HG03159 (cell line): ENCODE data around the gene SNPH.
A peak's percentile ranks its signal among the peaks of the same experiment; 100 is the strongest.
"Not testable (repeated sequence)": the region's sequence is repeated elsewhere in the genome, so short reads cannot be mapped to it uniquely, and the experiment has no call there.

Experiments used
- ATAC-seq: cut with Tn5 transposase; IDR thresholded peaks from one replicate; pipeline ENCODE4 v1.9.1; 2021; ENCODE audit warnings: mild to moderate bottlenecking, moderate library complexity; ENCODE audit not compliant: unreplicated experiment

Gene SNPH

DNA sequence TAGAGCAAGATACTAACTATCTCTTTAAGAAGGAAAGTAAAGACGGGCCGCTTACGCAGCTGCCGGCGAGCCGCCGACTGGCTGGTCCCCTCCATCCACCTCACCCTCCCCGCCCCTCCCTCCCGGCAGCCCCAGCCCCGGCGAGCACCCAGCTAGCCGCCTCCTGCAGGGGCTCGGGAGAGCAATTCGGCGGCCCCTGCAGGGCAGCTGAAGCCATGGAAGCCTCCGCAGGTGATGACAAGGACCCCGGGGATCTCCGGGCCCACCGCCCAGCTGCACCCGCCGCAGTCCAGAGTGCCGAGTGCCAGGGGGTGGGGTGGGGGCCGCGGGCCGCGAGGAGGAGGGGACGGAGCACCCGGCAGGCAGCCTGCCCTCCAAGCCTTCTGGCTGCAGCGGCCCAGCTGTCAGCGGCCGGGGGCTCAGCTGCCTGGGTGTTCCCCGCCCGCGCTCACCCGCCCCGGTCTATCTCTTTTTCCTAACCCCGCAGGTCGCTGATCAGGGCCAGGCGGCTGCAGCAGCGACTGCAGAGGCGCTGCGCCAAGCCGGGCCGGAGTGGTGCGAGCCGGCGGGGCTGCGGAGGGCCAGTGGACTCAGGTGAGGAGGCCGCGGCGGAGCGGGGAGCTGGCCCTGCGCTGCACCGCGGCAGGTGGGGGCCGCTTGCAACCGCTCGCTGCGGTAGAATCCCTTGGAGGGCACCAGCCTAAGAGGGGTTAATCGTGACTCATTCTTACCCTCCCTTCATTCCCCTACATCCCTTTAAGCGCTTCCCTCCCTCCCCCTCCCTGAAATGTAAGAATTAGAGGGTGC lies at the start of gene SNPH:
SNPH (plus strand) TSS at position 128 of the 807 bp plus-strand sequence. CDS start 29,946 bp downstream, outside the sequence.
- peak; percentile 67 for ATAC-seq

GRCh38 chr20:1216527-1217427 lies 49.3 kb upstream of the SNPH start:
- ATAC-seq = not testable (repeated sequence)

DNA sequence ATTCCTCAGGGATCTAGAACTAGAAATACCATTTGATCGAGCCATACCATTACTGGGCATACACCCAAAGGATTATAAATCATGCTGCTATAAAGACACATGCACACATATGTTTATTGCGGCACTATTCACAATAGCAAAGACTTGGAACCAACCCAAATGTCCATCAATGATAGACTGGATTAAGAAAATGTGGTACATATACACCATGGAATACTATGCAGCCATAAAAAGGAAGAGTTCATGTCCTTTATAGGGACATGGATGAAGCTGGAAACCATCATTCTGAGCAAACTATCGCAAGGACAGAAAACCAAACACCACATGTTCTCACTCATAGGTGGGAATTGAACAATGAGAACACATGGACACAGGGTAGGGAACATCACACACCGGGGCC lies 43.3 kb upstream of the SNPH start:
- not testable (repeated sequence) for ATAC-seq

GRCh38 chr20:1224205-1224890 lies 41.7 kb upstream of the SNPH start:
- ATAC-seq = no peak

GRCh38 chr20:1225263-1225782 lies 40.8 kb upstream of the SNPH start:
- no peak for ATAC-seq

DNA sequence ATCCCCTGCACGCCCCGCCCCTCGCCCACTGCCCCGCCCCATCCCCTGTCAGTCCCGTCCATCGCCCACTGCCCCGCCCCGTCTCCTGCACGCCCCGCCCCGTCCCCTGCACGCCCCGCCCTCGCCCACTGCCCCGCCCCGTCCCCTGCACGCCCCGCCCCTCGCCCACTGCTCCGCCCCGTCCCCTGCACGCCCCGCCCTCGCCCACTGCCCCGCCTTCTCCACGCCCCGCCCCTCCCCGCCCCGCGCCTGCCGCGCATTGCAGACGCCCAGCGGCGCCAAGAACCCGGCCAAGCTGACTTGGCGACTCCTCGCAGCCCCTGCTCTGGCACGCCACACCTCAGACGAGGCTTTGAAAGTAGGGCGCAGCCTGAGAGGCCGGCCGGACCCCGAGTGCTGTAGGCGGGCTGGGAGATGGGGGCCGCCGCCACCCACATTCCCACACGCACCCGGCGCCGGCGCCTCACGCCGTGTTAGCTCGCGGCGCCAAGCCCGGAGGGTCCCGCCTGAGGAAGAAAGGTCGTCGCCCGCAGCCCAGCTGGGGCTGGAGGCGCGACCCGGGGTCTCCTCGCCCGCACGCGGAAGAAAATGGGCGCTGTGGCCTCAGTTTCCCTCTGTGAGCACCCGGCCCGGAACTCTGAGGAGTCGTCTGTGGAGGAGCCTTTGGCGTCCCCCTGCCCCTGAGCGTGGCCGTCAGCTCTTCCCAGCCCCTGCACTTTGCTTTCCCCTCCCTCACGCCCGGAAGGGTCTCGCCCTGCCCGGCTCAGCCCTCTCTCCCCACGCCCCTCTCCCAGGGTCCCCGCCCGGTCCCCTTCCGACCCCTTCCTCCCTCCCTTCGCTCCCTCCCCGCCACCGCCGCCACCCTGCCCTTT lies 40.1 kb upstream of the SNPH start, which contains the start of gene RAD21L1:
RAD21L1 (plus strand) TSS at position 262 of the 872 bp plus-strand sequence. CDS start 2,410 bp downstream, outside the sequence.
- ATAC-seq = peak; percentile 49

DNA sequence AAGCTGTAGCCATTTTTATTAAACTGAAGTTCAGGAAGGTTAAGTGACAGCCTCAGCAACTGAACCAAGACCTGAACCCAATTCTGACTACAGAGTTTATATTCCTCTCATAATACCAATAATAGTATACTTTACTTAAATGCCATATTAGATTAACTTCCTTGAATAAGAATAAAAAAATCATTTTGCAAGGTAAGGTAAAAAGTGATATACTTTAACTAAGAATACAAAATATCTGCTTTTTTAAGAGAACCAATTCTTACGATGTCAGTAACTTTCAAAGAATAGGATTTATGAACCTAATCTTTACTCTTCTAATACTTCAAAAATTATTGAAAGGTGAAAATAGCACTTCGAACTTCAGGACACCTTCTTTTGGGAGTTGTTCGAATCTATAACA lies 36.6 kb upstream of the SNPH start:
- no peak for ATAC-seq

DNA sequence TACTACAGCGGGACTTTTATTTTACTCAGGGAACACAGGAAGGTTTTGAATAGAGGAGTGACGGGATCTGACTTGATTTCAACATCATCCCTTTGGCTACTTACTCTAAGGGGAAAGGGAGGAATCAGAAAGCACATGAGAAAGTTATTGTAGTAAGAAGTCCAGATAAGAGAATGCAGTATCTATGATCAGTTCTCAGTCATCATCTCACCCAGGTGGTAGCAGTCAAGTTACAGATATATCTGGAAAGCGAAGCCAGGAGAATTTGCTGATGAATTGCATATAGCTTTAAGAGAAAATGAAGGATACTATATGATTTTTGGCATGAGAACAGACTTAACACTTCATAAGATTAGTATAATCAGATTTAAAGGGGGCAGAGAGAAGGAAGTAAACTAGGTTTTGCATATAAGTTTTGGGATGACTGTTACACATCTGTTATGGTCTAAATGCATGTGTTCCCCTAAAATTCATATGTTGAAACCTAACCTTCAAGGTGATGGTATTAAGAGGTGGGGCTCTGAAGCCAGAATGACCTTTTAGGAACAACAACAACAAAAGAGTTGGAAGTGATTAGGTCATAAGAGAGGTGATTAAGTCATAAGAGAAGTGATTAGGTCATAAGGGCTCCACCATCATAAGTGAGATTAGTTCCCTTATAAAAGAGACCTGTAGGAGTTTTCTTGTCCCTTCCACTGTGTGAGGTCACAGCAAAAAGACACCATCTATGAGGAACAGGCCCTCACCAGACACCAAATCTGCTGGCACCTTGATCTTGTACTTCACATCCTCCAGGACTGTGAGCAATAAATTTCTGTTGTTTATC lies 33.6 kb upstream of the SNPH start:
- ATAC-seq = peak; percentile 53

- ATAC-seq = no peak
Observed at GRCh38 chr20:1240549-1240948, 25.5 kb upstream of the SNPH start.

DNA sequence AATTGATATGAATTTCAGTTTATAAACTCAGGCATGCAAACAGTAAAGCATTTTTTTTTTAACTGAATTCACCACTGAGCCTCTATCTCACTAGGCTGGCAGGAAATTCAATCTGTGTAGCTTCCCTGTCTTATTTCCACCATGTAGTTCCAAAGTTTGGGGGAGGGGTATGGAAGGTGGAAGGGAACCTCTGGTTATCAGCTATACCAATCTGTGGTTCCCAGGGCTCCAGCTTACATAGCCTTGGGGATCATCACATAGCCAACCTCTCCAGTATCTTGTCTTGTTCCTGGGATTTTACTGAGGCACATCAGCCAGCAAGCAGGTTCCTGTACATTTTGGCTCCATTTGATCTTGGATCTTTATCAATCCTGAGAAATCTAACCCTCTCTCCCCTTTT lies 24.6 kb upstream of the SNPH start:
- no peak for ATAC-seq

DNA sequence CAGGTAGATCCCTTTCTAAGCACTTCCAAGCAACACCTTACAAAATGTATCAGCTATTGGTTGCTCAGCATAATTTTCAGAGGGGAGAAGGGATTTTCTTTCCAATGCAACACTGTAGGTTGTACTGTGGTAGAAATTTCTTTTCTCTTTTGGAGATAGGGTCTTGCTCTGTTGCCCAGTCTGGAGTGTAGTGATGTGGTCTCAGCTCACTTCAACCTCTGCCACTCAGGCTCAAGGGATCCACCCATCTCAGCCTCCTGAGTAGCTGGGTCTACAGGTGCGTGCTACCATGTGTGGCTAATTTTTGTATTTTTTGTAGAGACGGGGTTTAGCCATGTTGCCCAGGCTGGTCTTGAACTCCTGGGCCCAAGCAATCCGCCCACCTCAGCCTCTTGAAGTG lies 24.0 kb upstream of the SNPH start:
- no peak for ATAC-seq

GRCh38 chr20:1242530-1242929 lies 23.6 kb upstream of the SNPH start:
- no peak for ATAC-seq

DNA sequence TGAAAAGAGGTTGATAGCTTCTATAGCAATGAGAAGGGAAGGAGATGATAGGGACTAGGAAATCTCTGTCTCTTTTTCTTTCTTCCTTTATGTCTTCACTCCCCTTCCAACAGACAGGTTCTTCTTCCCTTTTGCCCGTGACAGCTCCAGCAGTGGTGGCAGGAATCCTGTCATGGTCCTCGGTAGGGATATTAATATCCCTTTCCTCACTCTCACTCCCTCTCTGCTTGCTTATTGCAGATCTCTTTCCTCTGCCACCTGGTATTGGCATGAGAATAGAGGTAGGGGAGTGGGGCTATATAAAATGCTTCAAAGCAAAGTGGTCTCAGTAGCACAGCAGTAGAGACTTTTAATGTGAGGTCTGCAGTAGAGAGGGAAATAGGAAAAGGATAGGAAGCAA lies 20.5 kb upstream of the SNPH start:
- no peak for ATAC-seq

GRCh38 chr20:1247689-1248088 lies 18.4 kb upstream of the SNPH start:
- no peak for ATAC-seq

DNA sequence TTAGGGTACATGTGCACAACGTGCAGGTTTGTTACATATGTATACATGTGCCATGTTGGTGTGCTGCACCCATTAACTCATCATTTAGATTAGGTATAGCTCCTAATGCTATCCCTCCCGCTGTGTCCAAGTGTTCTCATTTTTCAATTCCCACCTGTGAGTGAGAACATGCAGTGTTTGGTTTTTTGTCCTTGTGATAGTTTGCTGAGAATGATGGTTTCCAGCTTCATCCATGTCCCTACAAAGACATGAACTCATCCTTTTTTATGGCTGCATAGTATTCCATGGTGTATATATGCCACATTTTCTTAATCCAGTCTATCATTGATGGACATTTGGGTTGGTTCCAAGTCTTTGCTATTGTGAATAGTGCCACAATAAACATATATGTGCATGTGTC lies 15.8 kb upstream of the SNPH start:
- not testable (repeated sequence) for ATAC-seq

GRCh38 chr20:1252416-1252815 lies 13.7 kb upstream of the SNPH start:
- no peak for ATAC-seq

DNA sequence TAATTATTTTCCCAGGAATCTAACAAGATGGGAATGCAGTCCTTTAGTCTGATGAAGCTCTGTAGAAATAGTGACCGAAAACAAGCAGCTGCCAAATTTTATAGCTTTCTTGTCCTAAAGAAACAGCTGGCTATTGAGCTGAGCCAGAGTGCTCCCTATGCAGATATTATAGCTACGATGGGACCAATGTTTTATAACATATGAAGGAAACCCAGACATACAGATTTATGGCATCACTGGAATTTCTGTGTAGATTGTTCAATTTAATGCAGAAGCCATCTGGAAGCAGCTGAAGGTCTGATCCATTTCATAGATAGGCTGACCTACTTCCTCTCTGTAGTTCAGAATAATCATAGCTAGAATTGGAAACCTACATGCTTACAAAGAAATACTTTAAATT lies 11.8 kb upstream of the SNPH start:
- ATAC-seq = no peak

DNA sequence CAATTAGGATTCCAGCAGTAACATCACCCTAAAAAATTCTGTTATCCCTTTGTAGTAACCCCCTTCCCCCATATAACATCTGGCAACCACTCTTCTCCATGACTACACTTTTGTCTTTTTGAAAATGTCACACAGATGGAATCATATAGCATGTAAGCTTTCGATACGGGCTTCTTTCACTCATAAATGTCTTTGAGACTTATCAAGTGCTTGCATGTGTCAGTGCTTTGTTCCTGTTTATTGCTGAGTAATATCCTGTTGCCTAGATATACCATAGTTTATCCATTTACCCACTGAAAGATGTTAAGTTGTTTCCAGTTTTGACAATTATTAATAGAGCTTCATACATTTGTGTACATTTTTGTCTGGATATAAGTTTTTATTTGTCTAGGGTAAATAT lies 10.4 kb upstream of the SNPH start:
- no peak for ATAC-seq

- ATAC-seq = no peak
Observed at GRCh38 chr20:1263853-1264252, 2.2 kb upstream of the SNPH start.
